ENCODE measurements around the gene RAB11FIP2. TPM values are rescaled to one million over a fixed set of nuclear protein-coding genes. Genes with fewer than 3 reads are reported as not detected.

The RAB11FIP2 gene
- total RNA-seq, 1 experiment from 2014 or later = 4.4 TPM

DNA sequence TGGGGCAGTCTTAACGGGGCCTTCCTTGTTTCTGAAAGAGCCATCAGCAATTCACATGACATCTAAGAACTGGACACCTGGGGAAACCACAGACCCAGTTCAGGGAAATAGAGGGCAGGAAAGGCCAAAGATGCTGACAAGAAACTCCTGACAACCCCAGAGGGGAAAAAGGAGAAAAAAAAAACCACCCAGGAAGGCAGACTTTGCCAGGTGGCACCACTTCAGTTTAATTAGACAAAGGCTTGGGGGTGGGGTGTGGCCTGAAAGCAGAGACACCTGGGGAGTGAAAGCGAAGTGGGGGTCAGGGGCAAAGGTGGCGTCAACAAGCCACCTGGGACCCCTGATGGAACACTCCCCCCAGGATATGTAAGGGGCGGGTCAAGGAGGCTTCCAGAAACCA, 53.6 kb downstream of the RAB11FIP2 start:
- no peak overlapping the region for H3K9ac ChIP-seq (ENCODE audit: low read length)
- no TSS peak for BruUV-seq (replicated peaks)
- H3K9me2 ChIP-seq (replicated peaks; ENCODE audit: low read length) = no peaks in the 10 kb centered on the region
- intact Hi-C loops (cut with micrococcal nuclease) = no loop called here
- H4K20me1 ChIP-seq (ENCODE audit: low read length) = no peaks in the 10 kb centered on the region
- H3K4me1 ChIP-seq (ENCODE audit: insufficient read depth, low read length) = peaks cover 7% of the 10 kb centered on the region
- CTCF ChIA-PET = no interaction called here
- ATAC-seq (no peak), DNase-seq (no peak)
- H3K79me2 ChIP-seq (ENCODE audit: low read length) = no peaks in the 10 kb centered on the region
- H3K4me2 ChIP-seq (ENCODE audit: low read length) = no peak overlapping the region
- POLR2A ChIA-PET (ENCODE audit: unreplicated experiment) = no interaction called here
- H3K27me3 ChIP-seq (ENCODE audit: low read length) = no peaks in the 10 kb centered on the region
- no peak overlapping the region for H2AFZ ChIP-seq (ENCODE audit: low read length)
- H3K4me3 ChIP-seq (ENCODE audit: low read length) = no peak overlapping the region
- TF ChIP-seq EZH2 (IDR thresholded peaks at IDR 0.05; ENCODE audit: low read length, unreplicated experiment) = no peak
- no peaks in the 10 kb centered on the region for H3K36me3 ChIP-seq (ENCODE audit: low read depth, low read length)
- no peaks in the 10 kb centered on the region for H3K9me3 ChIP-seq (ENCODE audit: low read length)
- H3F3A ChIP-seq (ENCODE audit: low read length, unreplicated experiment) = no peaks in the 10 kb centered on the region
- H3K27ac ChIP-seq (ENCODE audit: low read length) = no peak overlapping the region

DNA sequence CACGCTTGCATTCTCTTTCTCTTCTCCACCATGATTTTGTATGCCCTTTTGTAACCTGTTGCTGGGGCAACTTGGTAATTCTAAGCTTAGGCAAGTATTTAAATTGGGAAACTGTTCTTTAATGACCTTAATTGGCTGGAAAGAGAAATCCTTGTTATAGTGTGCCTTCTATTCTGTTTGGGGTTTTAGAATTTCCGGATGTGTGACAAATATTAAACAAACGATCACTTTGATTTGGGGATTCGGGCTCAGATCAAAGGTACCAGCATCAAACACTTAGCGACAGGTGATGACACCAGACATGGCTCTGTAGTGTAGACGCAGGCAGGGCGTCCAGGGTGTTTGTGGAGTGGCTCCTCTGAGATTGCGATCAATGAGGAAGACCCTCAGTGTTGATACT, 55.0 kb downstream of the RAB11FIP2 start:
- ATAC-seq = no peak
- Histone ChIP-seq H3K27ac (ENCODE audit: low read length) (no peak overlapping the region), H3K9ac (ENCODE audit: low read length) (no peak overlapping the region), H3K4me2 (ENCODE audit: low read length) (no peak overlapping the region), H2AFZ (ENCODE audit: low read length) (no peak overlapping the region), H3K4me1 (ENCODE audit: insufficient read depth, low read length) (no peaks in the 10 kb centered on the region), H3K27me3 (ENCODE audit: low read length) (no peaks in the 10 kb centered on the region), H3K9me2 (replicated peaks; ENCODE audit: low read length) (no peaks in the 10 kb centered on the region), H3K36me3 (ENCODE audit: low read depth, low read length) (no peaks in the 10 kb centered on the region), H3K9me3 (ENCODE audit: low read length) (no peaks in the 10 kb centered on the region), H4K20me1 (ENCODE audit: low read length) (no peaks in the 10 kb centered on the region), H3K79me2 (ENCODE audit: low read length) (no peaks in the 10 kb centered on the region), H3K4me3 (ENCODE audit: low read length) (no peak overlapping the region), H3F3A (ENCODE audit: low read length, unreplicated experiment) (no peaks in the 10 kb centered on the region)
- ChIA-PET POLR2A (ENCODE audit: unreplicated experiment) (no interaction called here), CTCF (no interaction called here)
- intact Hi-C loops (cut with micrococcal nuclease) = no loop called here
- no peak for DNase-seq
- TF ChIP-seq CTCF (conservative IDR thresholded peaks at IDR 0.05; ENCODE audit: low read depth, low read length) (no peak), EZH2phosphoT487 (IDR thresholded peaks at IDR 0.05; ENCODE audit: borderline replicate concordance, low read length) (no peak), EZH2 (IDR thresholded peaks at IDR 0.05; ENCODE audit: low read length, unreplicated experiment) (no peak)
- no TSS peak for BruUV-seq (replicated peaks)

DNA sequence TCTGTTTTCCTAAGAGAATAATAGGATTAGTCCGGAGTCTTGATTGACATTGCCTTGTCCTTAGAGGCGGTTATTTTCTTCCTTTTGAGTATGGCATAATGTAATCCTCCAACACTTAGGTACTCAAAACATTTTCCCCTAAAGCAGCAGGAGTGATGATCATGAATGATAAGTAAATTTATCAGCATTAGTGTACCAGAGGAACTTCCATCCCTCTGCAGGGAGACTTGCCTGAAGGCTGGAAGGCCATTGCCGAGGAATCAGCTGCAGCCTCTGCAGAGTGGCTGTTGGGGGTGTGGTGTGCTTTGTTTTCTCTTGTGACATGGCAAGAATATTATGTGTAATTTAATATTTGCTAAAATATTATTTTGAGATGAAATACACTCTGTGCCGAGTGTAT, 56.8 kb downstream of the RAB11FIP2 start:
- ATAC-seq (no peak), DNase-seq (no peak)
- Histone ChIP-seq H3F3A (ENCODE audit: low read length, unreplicated experiment) (no peaks in the 10 kb centered on the region), H3K9ac (ENCODE audit: low read length) (no peak overlapping the region), H4K20me1 (ENCODE audit: low read length) (no peaks in the 10 kb centered on the region), H3K4me2 (ENCODE audit: low read length) (no peak overlapping the region), H3K9me2 (replicated peaks; ENCODE audit: low read length) (no peaks in the 10 kb centered on the region), H3K4me3 (ENCODE audit: low read length) (no peak overlapping the region), H3K27me3 (ENCODE audit: low read length) (no peaks in the 10 kb centered on the region), H3K9me3 (ENCODE audit: low read length) (no peaks in the 10 kb centered on the region), H3K4me1 (ENCODE audit: insufficient read depth, low read length) (no peaks in the 10 kb centered on the region), H3K27ac (ENCODE audit: low read length) (no peak overlapping the region), H3K36me3 (ENCODE audit: low read depth, low read length) (no peaks in the 10 kb centered on the region), H2AFZ (ENCODE audit: low read length) (no peak overlapping the region), H3K79me2 (ENCODE audit: low read length) (no peaks in the 10 kb centered on the region)
- intact Hi-C loops (cut with micrococcal nuclease) = no loop called here
- no TSS peak for BruUV-seq (replicated peaks)
- ChIA-PET CTCF (no interaction called here), POLR2A (ENCODE audit: unreplicated experiment) (no interaction called here)
- TF ChIP-seq EZH2 (IDR thresholded peaks at IDR 0.05; ENCODE audit: low read length, unreplicated experiment) (no peak), CTCF (conservative IDR thresholded peaks at IDR 0.05; ENCODE audit: low read depth, low read length) (no peak), EZH2phosphoT487 (IDR thresholded peaks at IDR 0.05; ENCODE audit: borderline replicate concordance, low read length) (no peak)
